BJ (cell line): ENCODE data around the gene ZSCAN5A. TPM values are rescaled to one million over a fixed set of nuclear protein-coding genes. Genes with fewer than 3 reads are reported as not detected.
"Not testable (repeated sequence)": the region's sequence is repeated elsewhere in the genome, so short reads cannot be mapped to it uniquely, and the experiment has no call there.

Experiments
- CTCF ChIA-PET: fragments of 350-600 bp; formaldehyde crosslinking; extraction: SDS; loops from one replicate; lab custom pipeline; 2021; ENCODE audit warnings: antibody characterized with exemption, inconsistent platforms; lab: Yijun Ruan, JAX
- POLR2A ChIA-PET: fragments of 300-600 bp; sonication (Branson Sonifier 250); formaldehyde crosslinking; extraction: SDS; loops from one replicate; lab custom pipeline; 2021; ENCODE audit warnings: antibody characterized with exemption; lab: Charles Lee
- DNase-seq: peaks from one replicate; pipeline ENCODE4 v3.0.0-alpha.2; 2011; ENCODE audit warnings: low read depth
- H3K27me3 ChIP-seq: 2 replicates; pipeline ENCODE4 v1.6.0; 2011; ENCODE audit warnings: low read length; ENCODE audit not compliant: control insufficient read depth, insufficient read depth
- H3K36me3 ChIP-seq: 2 replicates; pipeline ENCODE4 v1.5.1; 2011; ENCODE audit warnings: low read length; ENCODE audit not compliant: control insufficient read depth, insufficient read depth
- H3K4me3 ChIP-seq: 2 replicates; pipeline ENCODE4 v1.5.1; 2011; ENCODE audit warnings: low read depth, mild to moderate bottlenecking, control low read depth, low read length
- polyA plus RNA-seq: library from polyadenylated mRNA; depleted of rRNA; stranded (reverse); fragments of >200 nt; gene quantifications from 2 replicates; pipeline ENCODE4 v1.2.3, GENCODE V29; 2011
- TF ChIP-seq, protein P1 (sequence below): IDR thresholded peaks from 2 replicates; pipeline ENCODE4 v1.5.1; 2011; ENCODE audit warnings: low read depth, mild to moderate bottlenecking, control low read depth, inconsistent platforms, low read length, moderate library complexity; ENCODE audit not compliant: insufficient read depth

ZSCAN5A gene
- polyA plus RNA-seq, 1 experiment: 4.0 TPM

DNA sequence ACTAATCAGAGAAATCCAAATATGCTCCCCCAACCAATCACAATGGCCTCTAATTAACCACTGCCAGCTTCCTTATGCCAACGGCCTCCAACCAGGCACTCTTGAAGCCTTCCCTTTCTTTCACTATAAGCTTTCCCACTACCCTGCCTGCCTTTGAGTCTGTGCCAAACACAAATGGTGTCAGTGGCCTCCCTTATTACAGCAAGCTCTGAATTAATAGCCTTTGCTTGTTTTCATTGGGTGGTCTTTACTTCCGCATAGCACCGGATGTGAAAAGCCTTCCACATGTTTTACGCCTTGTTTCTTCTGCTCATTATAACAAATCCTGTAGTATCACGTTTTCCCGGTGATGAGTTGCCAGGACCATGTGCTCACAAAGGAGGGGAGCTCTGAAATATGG lies 43.5 kb downstream of the ZSCAN5A start:
- H3K36me3 ChIP-seq: no peaks in the 10 kb centered on the region
- POLR2A ChIA-PET: no interaction called here
- TF ChIP-seq, protein P1, sequence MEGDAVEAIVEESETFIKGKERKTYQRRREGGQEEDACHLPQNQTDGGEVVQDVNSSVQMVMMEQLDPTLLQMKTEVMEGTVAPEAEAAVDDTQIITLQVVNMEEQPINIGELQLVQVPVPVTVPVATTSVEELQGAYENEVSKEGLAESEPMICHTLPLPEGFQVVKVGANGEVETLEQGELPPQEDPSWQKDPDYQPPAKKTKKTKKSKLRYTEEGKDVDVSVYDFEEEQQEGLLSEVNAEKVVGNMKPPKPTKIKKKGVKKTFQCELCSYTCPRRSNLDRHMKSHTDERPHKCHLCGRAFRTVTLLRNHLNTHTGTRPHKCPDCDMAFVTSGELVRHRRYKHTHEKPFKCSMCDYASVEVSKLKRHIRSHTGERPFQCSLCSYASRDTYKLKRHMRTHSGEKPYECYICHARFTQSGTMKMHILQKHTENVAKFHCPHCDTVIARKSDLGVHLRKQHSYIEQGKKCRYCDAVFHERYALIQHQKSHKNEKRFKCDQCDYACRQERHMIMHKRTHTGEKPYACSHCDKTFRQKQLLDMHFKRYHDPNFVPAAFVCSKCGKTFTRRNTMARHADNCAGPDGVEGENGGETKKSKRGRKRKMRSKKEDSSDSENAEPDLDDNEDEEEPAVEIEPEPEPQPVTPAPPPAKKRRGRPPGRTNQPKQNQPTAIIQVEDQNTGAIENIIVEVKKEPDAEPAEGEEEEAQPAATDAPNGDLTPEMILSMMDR: no peak
- H3K27me3 ChIP-seq: no peaks in the 10 kb centered on the region
- CTCF ChIA-PET: interaction anchor here (6.4 kb wide), 1 partner anchor 18 kb away, joined by 34 read pairs; no protein-coding TSS in a partner anchor
- H3K4me3 ChIP-seq: no peak overlapping the region
- DNase-seq: no peak

DNA sequence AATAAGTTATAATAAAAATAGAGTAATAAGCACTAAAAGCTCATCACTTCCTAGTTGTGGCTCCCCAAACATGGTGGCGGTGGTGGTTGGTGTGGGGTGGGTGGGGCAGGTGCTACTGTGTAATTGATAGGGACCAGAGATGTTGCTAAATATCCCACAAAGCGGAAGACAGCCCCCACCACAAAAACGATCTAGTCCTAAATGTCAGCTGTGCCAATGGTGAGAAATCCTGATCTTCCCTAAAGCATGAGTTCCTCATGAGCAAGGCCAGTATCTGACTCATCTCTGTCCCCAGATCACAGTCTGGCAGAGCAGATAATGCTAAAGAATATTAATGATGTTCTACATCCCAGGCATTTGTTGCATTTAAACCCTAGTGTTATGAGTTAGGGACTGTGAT lies 44.0 kb downstream of the ZSCAN5A start:
- Histone ChIP-seq H3K36me3 (no peaks in the 10 kb centered on the region), H3K27me3 (no peaks in the 10 kb centered on the region), H3K4me3 (no peak overlapping the region)
- POLR2A ChIA-PET: no interaction called here
- TF ChIP-seq, protein P1: no peak
- CTCF ChIA-PET: interaction anchor here (6.4 kb wide), 1 partner anchor 18 kb away, joined by 34 read pairs; no protein-coding TSS in a partner anchor
- DNase-seq: no peak

DNA sequence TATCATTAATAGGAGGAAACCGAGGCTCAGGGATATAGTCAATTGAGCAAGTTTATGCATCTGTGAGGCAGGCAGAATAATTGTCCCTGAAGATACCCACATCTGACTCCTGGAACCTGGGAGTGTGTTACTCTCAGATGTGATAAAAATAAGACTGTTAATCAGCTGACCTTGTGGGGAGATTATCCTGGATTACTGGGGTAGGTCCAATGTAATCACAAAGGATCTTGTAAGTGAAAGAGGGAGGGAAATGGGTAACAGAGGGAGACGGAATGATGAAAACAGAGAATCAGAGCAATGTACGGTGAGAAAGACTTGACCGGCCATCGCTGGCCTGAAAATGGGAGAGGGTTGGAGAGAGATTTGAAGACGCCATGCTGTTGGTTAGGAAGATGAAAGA lies 45.3 kb downstream of the ZSCAN5A start:
- Histone ChIP-seq H3K4me3 (no peak overlapping the region), H3K27me3 (no peaks in the 10 kb centered on the region), H3K36me3 (no peaks in the 10 kb centered on the region)
- TF ChIP-seq, protein P1: no peak
- no peak for DNase-seq
- CTCF ChIA-PET: interaction anchor here (6.4 kb wide), 1 partner anchor 16 kb away, joined by 34 read pairs; no protein-coding TSS in a partner anchor
- POLR2A ChIA-PET: no interaction called here

DNA sequence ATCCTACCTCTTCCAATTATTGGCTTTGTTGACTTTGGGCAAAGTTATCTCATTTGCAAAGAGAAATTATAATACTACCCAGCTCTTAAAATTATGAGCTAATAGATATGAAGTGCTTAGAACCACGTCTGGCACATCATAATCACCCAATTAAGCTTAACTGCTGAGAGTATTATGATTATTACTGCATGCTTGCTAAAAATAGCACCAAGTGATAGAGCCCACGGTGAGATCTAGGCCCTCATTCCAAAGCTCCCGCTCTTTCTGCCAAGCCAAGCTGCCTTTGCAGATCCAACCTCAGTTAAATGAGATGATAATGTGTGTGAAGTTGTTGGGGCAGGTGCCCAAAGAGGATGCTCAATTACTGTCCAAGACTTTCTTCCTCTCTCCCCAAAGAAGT lies 48.6 kb downstream of the ZSCAN5A start:
- ChIA-PET CTCF (interaction anchor here (1.4 to 5.9 kb wide), 2 partner anchors 8 to 13 kb away, joined by 3 to 65 read pairs; no protein-coding TSS in a partner anchor), POLR2A (no interaction called here)

DNA sequence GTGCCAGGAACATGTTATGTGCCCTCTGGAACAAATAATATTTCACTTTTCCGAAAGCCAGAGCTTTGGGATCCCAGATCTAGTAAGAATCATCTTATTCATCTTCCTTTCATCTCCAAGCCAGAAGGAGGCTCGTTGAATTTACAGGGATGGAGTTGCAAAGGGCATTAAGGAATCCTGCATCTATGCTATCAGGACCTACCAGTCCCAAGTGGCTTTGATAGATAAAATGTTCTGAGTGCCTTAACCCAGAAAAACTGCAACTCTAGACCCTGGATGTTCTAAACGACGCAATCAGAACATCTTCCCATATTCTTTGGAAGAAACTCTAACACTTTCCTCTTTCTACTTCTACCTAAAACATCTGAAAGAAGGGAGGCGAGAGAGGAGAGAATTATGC lies 51.3 kb downstream of the ZSCAN5A start:
- no peak overlapping the region for H3K4me3 ChIP-seq
- ChIA-PET CTCF (interaction anchor here (5.9 kb wide), 1 partner anchor 11 kb away, joined by 65 read pairs; no protein-coding TSS in a partner anchor), POLR2A (no interaction called here)

More for the DNA sequence above, 48.6 kb downstream of the ZSCAN5A start:
- Histone ChIP-seq H3K4me3 (no peak overlapping the region), H3K36me3 (no peaks in the 10 kb centered on the region), H3K27me3 (no peaks in the 10 kb centered on the region)
- DNase-seq: no peak
- TF ChIP-seq, protein P1: no peak

DNA sequence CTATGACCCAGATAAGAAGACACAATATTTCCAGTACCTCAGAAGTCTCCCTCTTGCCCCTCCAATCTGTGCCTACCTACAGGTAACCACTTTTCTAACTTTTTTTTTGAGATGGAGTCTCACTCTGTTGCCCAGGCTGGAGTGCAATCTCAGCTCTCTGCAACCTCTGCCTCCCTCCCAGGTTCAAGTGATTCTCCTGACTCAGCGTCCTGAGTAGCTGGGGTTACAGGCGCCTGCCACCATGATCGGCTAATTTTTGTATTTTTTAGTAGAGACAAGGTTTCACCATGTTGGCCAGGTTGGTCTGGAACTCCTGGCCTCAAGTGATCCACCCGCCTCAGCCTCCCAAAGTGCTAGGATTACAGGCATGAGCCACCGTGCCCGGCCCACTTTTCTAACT lies 52.7 kb downstream of the ZSCAN5A start:
- CTCF ChIA-PET: interaction anchor here (0.9 to 1.0 kb wide), 2 partner anchors 9 to 186 kb away, joined by 3 to 4 read pairs; no protein-coding TSS in a partner anchor
- not testable (repeated sequence) for DNase-seq, H3K4me3 ChIP-seq, H3K27me3 ChIP-seq, H3K36me3 ChIP-seq
- POLR2A ChIA-PET: interaction anchor here (0.6 kb wide), 1 partner anchor 72 kb away, joined by 3 read pairs; no protein-coding TSS in a partner anchor

More for the DNA sequence above, 51.3 kb downstream of the ZSCAN5A start:
- TF ChIP-seq, protein P1: no peak
- H3K27me3 ChIP-seq: no peaks in the 10 kb centered on the region
- H3K36me3 ChIP-seq: no peaks in the 10 kb centered on the region
- DNase-seq: no peak
